ENCODE data around the gene PIK3R5. TPM values are rescaled to one million over a fixed set of nuclear protein-coding genes. Genes with fewer than 3 reads are reported as not detected.

The PIK3R5 gene
- polyA plus RNA-seq, 1 donor (not counting 4 experiments of a cell fraction or from before 2014, with no cell fraction given) = not detected

- Histone ChIP-seq H4K20me1 (ENCODE audit: control insufficient read depth, extremely low read depth, insufficient read depth, low read length) (no peaks in the 10 kb centered on the region), H3K9me1 (ENCODE audit: control insufficient read depth, extremely low read depth, insufficient read depth, low read length) (no peaks in the 10 kb centered on the region), H3K36me3 (ENCODE audit: control insufficient read depth in 2 of 2, extremely low read depth in 1 of 2, insufficient read depth in 2 of 2, low read length in 2 of 2) (no peaks in the 10 kb centered on the region), H3K9ac (ENCODE audit: control insufficient read depth, extremely low read depth, insufficient read depth, low read length) (no peak overlapping the region), H3K4me2 (ENCODE audit: control insufficient read depth, extremely low read depth, insufficient read depth, low read depth, low read length) (no peak overlapping the region), H3K79me2 (ENCODE audit: control insufficient read depth, insufficient read depth, low read length) (no peaks in the 10 kb centered on the region), H2AFZ (ENCODE audit: control insufficient read depth, low read length) (no peak overlapping the region), H3K4me3 (ENCODE audit: control insufficient read depth in 2 of 3, extremely low read depth in 1 of 3, insufficient read depth in 2 of 3, low read depth in 1 of 3, low read length in 3 of 3) (no peak overlapping the region), H3K9me3 (ENCODE audit: control insufficient read depth, low read depth, low read length) (no peaks in the 10 kb centered on the region), H3K4me1 (ENCODE audit: control insufficient read depth, extremely low read depth, insufficient read depth, low read length) (no peaks in the 10 kb centered on the region), H3K27me3 (ENCODE audit: control insufficient read depth, extremely low read depth, insufficient read depth, low read length) (peaks cover 7% of the 10 kb centered on the region), H3K27ac (ENCODE audit: control insufficient read depth, insufficient read depth, low read length) (no peak overlapping the region)
- TF ChIP-seq CTCF (optimal IDR thresholded peaks at IDR 0.05 in 1 of 3, IDR thresholded peaks at IDR 0.05 in 1 of 3, conservative IDR thresholded peaks at IDR 0.05 in 1 of 3; ENCODE audit: extremely low read depth in 1 of 3, insufficient read depth in 2 of 3, low read length in 3 of 3) = no peak
- FAIRE-seq (no peak), DNase-seq (ENCODE audit: low read depth, low spot score) (no peak)
- dilution Hi-C loops (cut with MboI; ENCODE audit: extremely low pct_ligation_motif_present, low sequenced_read_pairs) = no loop called here
These were observed 74.8 kb downstream of the PIK3R5 start for GRCh38 chr17:8890671-8891070.

GRCh38 chr17:8889458-8890210 lies 75.9 kb downstream of the PIK3R5 start:
- H3K27ac ChIP-seq (ENCODE audit: control insufficient read depth, insufficient read depth, low read length) = no peak overlapping the region
- dilution Hi-C loops (cut with MboI; ENCODE audit: extremely low pct_ligation_motif_present, low sequenced_read_pairs) = no loop called here
- DNase-seq (ENCODE audit: low read depth, low spot score) = no peak

More at GRCh38 chr17:8889458-8890210, 75.9 kb downstream of the PIK3R5 start:
- Histone ChIP-seq H2AFZ (ENCODE audit: control insufficient read depth, low read length) (no peak overlapping the region), H3K36me3 (ENCODE audit: control insufficient read depth in 2 of 2, extremely low read depth in 1 of 2, insufficient read depth in 2 of 2, low read length in 2 of 2) (no peaks in the 10 kb centered on the region), H3K79me2 (ENCODE audit: control insufficient read depth, insufficient read depth, low read length) (no peaks in the 10 kb centered on the region), H3K4me1 (ENCODE audit: control insufficient read depth, extremely low read depth, insufficient read depth, low read length) (no peaks in the 10 kb centered on the region), H3K9ac (ENCODE audit: control insufficient read depth, extremely low read depth, insufficient read depth, low read length) (no peak overlapping the region), H3K27me3 (ENCODE audit: control insufficient read depth, extremely low read depth, insufficient read depth, low read length) (peaks cover 7% of the 10 kb centered on the region), H3K9me1 (ENCODE audit: control insufficient read depth, extremely low read depth, insufficient read depth, low read length) (no peaks in the 10 kb centered on the region), H4K20me1 (ENCODE audit: control insufficient read depth, extremely low read depth, insufficient read depth, low read length) (no peaks in the 10 kb centered on the region), H3K4me3 (ENCODE audit: control insufficient read depth in 2 of 3, extremely low read depth in 1 of 3, insufficient read depth in 2 of 3, low read depth in 1 of 3, low read length in 3 of 3) (no peak overlapping the region), H3K9me3 (ENCODE audit: control insufficient read depth, low read depth, low read length) (no peaks in the 10 kb centered on the region), H3K4me2 (ENCODE audit: control insufficient read depth, extremely low read depth, insufficient read depth, low read depth, low read length) (no peak overlapping the region)
- TF ChIP-seq CTCF (optimal IDR thresholded peaks at IDR 0.05 in 1 of 3, IDR thresholded peaks at IDR 0.05 in 1 of 3, conservative IDR thresholded peaks at IDR 0.05 in 1 of 3; ENCODE audit: extremely low read depth in 1 of 3, insufficient read depth in 2 of 3, low read length in 3 of 3) (no peak), EZH2 (IDR thresholded peaks at IDR 0.05; ENCODE audit: low read length) (no peak)
- FAIRE-seq = no peak
